GM21515 (cell line): ENCODE results near the gene PRKAG2.

Experiments
- ATAC-seq: cut with Tn5 transposase; IDR thresholded peaks from one replicate; pipeline ENCODE4 v1.9.1; 2021; ENCODE audit not compliant: unreplicated experiment

PRKAG2 gene

DNA sequence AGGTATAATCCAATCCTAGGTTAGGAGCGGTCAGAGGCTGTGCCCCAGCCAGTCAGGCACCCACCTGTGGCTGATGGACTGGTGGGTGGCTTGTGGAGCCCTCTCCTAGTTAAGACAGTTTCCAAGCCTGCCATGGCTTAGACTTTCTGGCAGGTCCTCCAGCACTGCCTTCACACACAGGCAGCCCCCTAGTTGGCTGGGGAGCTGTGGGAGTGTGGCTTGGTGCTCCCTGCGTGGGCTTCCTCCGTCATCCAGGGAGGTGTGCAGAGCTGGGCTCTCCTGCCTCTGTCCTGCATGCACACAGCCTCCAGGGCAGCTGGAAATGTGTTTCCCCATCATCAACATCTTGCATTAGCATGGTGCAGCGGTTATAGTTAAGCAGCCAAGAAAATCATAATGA lies 273.0 kb downstream of the PRKAG2 start:
- no peak for ATAC-seq

- ATAC-seq = no peak
Observed at GRCh38 chr7:151601521-151602305, 275.2 kb downstream of the PRKAG2 start.

DNA sequence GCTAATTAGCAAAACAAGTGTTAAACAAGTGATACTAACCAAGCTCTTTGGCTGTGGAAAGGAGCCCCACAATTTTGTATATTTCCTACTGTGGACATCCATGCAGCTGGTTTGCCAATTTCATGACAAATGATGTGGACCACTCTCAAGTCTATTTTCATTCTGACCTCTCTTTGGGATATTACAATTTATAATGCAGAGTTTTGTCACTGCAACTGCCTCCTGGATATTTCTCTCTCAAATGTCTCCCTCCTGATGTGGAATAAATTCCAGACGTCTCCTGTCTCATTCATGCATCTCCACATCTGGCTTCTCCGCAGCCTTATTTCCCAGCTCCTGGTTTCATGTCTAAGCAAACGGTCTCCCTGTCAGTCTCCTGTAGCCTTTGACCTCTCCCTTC lies 276.6 kb downstream of the PRKAG2 start:
- ATAC-seq = no peak

- ATAC-seq = no peak
Observed at GRCh38 chr7:151599401-151600227, 277.3 kb downstream of the PRKAG2 start.

GRCh38 chr7:151597541-151598444 lies 279.1 kb downstream of the PRKAG2 start:
- no peak for ATAC-seq

GRCh38 chr7:151595702-151596350 lies 281.1 kb downstream of the PRKAG2 start:
- ATAC-seq = no peak

- ATAC-seq = no peak
Observed at GRCh38 chr7:151592868-151593486, 283.9 kb downstream of the PRKAG2 start.

- ATAC-seq = no peak
Observed at GRCh38 chr7:151592330-151592729, 284.6 kb downstream of the PRKAG2 start.

DNA sequence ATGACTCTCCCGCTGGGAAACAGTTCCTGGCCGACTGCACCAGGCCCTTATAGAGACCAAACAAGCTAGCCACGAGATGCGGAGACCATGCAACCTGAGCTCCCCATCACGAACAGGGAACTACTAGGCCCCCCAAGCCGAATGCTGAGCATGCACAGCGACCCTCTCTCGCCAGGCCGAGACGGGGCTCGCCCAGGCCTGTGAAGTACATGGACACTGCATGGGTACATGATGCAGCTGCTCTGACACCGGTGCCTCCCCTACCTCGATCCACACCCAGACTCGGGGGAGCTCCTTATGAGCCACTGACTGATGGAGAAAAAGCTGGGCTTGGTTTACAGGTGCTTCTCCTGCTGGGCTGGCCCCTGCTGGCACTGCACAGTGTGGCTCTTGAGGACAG lies 285.0 kb downstream of the PRKAG2 start:
- ATAC-seq = no peak

DNA sequence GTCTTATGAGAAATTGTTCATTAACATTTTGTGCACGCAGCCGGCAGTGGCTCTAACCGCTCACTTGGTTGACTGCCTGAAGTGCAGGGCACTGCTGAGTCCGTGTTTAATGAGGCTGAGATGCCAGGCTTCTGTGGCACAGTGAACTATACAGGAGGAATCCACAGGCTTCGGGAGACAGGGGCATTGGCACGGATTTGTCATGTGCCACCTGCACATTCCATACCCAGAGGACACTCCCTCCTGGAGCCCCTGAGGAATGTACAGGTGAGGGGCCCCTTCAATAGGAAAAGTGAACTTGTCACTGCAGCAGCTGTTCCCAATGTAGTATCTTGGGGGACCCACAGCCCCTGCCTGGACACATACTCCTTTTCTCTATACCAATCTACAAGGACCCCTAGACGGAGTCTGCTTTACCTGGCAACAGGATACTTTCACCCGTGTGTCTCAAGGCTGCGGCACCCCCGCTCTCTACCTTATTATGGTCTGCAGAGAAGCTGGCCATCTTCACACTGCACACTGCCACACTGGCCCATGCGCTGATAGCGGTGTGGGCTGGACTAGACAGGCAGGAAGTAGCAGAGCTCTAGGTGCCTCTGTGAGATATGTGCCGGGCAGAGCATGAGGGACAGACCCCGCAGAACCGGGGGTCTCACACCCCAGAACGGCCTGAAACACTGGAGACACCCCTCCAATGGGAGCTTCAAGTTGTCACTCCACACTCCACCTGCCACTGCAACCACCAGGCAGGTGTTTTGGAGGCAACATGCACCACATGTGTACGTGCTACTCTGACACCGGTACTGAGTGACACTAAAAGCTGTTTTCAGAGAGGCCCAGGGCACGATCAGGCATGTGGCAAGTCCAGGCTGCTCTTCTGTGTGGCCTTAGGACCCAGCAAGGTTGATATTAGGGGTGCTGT lies 285.8 kb downstream of the PRKAG2 start:
- ATAC-seq = no peak

- ATAC-seq = peak; percentile 94
Observed at GRCh38 chr7:151590071-151590849, 286.7 kb downstream of the PRKAG2 start.

DNA sequence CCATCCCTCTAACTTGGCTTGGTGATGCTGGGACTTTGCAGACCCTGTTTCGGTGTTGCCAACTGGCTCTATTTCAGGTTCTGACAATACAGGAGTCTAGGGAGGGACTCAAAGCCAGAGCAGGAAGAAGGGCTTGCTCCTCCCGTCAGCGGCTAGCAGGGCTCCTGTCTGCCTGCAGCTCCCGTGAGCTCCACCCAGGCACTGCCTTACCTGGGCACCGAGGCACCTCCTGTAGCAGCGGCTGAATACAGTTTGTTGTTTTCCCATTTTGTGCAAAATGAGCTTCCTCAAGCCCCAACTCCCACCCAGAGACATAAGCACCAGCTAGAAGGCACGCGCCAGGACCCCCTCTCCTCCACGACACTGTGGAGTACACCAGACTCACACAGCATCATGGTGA lies 287.9 kb downstream of the PRKAG2 start:
- no peak for ATAC-seq

DNA sequence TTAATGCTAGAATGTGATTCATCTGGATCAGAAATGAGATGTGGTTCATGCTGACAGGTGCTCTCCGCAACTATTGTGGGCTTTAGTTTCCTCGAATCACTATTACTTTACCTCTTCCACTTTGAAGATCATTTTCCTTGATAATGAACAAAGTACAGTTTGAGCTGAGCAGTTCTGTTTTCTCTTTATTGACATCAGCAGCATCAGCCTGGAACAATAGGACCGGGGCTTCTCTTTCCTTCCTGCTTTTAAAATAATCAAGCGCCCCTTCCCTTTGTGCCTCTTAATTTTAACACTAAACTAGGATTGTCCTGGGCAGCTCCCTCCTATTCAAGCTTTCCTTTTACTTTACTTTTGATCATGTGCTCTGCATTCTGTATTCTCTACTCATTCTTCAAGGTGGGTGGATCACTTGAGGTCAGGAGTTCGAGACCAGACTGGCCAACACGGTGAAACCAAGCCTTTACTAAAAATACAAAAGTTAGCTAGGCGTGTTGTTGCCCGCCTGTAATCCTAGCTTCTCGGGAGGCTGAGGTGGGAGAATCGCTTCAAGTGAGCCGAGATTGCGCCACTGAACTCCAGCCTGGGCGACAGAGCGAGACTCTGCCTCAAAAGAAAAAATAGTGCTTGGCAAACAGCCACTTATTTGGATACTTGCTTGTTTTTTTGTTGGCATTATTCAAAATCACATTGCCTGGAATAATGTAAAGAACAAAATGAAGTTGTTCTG lies 290.2 kb downstream of the PRKAG2 start:
- ATAC-seq = no peak

GRCh38 chr7:151585744-151586393 lies 291.0 kb downstream of the PRKAG2 start:
- no peak for ATAC-seq

- no peak for ATAC-seq
Observed at GRCh38 chr7:151581741-151582140, 295.2 kb downstream of the PRKAG2 start.

DNA sequence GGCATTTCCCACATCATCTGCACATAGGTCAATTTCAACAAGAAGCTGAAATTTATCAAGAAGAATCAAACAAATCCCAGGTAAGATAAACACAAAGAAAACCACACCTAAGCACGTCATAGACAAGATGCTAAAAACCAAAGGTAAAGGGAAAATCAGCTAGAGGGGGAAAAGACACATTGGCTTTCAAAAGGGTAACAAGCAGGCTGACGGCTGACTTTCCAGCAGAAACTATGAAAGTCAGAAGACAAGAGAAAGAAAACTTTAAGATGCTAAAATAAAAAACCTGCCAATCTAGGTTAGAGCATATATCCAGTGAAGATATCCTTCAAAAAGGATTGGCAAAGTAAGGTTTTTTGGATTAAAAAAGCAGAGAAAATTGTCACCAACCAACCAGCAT lies 297.3 kb downstream of the PRKAG2 start:
- ATAC-seq = no peak

GRCh38 chr7:151575410-151575809 lies 301.5 kb downstream of the PRKAG2 start:
- ATAC-seq = no peak
